GM12872 (cell line): ENCODE measurements around the gene ZFYVE26.

Experiments
- TF ChIP-seq, protein P1 (sequence below): IDR thresholded peaks from 3 replicates; pipeline ENCODE4 v1.5.1; 2011; ENCODE audit warnings: low read depth, mild to moderate bottlenecking, low read length, moderate library complexity; ENCODE audit not compliant: insufficient read depth

Gene ZFYVE26

DNA sequence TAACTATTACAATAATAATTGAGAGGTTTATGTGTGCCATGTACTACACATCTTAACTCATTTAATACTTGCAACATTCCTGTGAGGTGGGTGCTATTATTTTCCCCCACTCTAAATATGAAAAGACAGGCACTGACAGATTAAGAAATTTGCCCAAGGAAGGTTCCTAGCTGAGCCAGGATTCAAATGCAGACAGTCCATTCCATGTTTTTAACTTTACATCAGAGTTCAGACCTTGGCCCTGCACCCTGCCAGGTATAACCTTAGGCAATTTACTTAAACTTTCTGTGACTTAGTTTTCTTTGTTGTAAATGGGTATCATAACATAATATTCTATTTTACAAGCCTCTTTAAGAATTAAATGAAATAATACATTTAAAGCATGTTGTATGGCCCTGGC is 88.1 kb downstream of the ZFYVE26 start:
- TF ChIP-seq, protein P1, sequence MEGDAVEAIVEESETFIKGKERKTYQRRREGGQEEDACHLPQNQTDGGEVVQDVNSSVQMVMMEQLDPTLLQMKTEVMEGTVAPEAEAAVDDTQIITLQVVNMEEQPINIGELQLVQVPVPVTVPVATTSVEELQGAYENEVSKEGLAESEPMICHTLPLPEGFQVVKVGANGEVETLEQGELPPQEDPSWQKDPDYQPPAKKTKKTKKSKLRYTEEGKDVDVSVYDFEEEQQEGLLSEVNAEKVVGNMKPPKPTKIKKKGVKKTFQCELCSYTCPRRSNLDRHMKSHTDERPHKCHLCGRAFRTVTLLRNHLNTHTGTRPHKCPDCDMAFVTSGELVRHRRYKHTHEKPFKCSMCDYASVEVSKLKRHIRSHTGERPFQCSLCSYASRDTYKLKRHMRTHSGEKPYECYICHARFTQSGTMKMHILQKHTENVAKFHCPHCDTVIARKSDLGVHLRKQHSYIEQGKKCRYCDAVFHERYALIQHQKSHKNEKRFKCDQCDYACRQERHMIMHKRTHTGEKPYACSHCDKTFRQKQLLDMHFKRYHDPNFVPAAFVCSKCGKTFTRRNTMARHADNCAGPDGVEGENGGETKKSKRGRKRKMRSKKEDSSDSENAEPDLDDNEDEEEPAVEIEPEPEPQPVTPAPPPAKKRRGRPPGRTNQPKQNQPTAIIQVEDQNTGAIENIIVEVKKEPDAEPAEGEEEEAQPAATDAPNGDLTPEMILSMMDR: no peak

DNA sequence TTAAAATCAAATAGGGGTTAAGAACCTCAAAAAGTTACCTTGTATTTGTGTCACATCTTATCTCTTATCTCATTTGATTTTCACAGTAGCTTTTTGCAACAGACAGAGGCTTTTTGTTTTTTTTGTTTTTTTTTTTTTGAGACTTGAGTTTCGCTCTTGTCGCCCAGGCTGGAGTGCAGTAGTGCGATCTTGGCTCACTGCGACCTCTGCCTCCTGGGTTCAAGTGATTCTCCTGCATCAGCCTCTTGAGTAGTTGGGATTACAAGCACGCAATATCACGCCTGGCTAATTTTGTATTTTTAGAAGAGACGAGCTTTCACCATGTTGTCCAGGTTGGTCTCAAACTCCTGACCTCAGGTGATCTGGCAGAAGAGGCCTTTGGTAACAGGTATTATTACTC is 89.0 kb downstream of the ZFYVE26 start:
- TF ChIP-seq, protein P1: no peak

DNA sequence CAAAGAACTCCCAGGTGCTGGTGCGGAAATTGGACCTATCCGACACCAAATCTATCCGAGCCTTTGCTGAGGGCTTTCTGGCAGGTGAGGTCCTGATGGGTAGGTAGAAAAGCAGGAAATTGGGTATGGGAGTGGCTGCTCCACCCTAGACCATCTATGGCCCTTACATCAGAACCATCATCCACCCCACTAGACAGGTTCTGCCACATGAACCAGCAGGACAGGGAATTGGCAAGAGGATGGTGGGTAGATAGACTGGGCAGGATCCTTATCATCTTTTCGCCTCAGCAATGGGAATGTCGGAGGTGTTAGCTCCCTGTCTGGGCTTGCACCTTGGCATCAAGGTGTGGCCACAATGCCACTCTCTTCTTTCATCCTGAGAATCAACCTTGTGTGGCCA is 91.2 kb downstream of the ZFYVE26 start:
- TF ChIP-seq, protein P1: no peak

DNA sequence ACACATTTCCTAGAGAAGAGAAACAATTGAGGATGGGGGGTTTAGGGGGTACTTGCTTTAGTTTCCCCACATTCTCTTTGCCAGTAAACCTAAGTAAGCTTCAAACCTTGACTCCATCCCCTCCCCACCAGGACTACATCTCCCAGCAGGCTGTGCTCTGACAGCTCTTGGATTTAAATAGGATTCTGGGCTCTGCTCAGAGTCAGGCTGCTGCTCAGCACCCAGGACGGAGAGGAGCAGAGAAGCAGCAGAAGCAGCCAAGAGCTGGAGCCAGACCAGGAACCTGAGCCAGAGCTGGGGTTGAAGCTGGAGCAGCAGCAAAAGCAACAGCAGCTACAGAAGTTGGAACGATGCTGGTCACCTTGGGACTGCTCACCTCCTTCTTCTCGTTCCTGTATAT is 94.1 kb downstream of the ZFYVE26 start:
- TF ChIP-seq, protein P1: no peak

DNA sequence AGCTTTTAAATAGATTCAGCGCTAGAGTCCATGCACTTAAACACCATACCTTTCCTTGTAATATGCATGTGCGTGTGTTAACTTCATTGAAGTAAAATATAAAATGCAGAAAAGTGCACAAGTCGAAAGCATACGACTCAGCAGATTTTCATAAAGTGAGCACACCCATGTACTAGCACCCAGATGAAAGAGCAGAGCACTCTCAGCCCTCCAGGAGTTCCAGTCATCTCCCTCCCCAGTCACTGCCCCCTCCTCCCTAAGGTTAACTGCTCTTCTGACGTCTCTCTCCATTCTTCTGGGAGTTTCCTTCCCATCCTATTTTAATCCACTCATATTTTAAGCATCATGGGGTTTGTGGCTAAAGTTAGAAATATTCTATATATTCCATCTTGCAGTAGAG is 94.5 kb downstream of the ZFYVE26 start:
- TF ChIP-seq, protein P1: no peak

DNA sequence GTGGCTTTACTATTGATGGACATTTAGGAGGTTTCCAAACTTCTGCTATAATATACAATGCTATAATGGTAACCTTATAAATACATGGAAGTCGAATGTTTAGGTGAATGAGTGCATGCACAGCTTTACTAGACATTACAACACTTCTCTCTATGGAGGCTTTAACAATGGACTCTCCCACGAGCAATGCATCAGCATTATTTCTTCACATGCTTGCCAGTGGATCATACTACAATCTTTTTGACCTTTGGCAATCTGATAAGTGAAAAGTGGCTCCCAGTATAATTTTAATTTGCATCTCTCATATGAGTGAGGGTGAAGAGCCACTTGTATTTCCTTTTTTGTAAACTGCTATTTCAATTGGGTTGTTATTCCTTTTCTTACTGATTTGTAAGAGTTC is 96.5 kb downstream of the ZFYVE26 start:
- TF ChIP-seq, protein P1: no peak

DNA sequence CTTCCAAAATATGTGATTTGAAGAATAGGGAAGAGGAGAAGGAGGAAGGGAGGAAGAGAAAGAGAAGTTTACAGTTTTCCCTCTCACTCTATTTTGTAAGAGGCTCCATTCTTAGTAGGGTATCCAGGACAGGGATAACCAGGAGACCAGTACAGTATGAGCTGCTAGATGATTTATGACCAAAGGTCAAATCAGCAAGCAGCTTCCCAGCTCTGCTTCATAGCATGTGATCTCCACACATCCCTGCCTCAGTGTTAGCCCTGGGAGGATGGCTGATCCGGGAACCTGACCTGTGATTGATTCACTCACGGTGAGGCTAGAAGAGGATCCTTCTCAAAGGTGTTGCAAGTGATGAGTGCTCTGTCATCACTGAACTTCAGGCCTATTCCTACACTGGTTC is 98.1 kb downstream of the ZFYVE26 start:
- TF ChIP-seq, protein P1: no peak

DNA sequence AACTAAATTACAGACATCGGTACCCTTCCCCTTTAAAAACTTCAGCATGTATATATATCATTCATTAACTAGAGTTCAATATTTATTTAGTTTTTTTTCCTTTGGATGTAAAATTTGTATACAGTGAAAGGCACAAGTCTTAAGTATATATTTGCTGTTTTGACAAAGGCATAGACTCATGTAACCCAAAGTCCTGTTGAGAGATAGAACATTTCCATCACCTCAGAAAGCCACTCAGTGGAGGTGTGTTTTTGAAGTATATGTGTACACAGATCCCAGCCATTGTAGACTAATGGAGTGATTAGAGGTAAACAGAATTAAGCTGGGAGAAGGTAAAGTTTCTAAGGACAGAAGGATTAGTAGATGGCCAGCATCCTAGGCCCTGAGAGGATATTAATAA is 99.3 kb downstream of the ZFYVE26 start:
- TF ChIP-seq, protein P1: no peak
